GM23248 (cell line): ENCODE measurements around the gene SLC29A4. TPM values are rescaled to one million over a fixed set of nuclear protein-coding genes. Genes with fewer than 3 reads are reported as not detected.
"Not testable (repeated sequence)": the region's sequence is repeated elsewhere in the genome, so short reads cannot be mapped to it uniquely, and the experiment has no call there.

Experiments used
- DNase-seq: peaks from one replicate; pipeline ENCODE4 v3.0.0-alpha.2; 2015
- H2AFZ ChIP-seq: fragments of 200-600 bp; sonication (generic); 2 replicates; pipeline ENCODE4 v1.6.1; 2016; ENCODE audit warnings: antibody characterized with exemption
- H3F3A ChIP-seq: fragments of 200-600 bp; sonication (generic); 2 replicates; pipeline ENCODE4 v1.6.1; 2016; ENCODE audit warnings: mild to moderate bottlenecking, antibody characterized with exemption, mixed run types; ENCODE audit not compliant: insufficient read depth
- H3K27ac ChIP-seq: fragments of 200-600 bp; sonication (generic); 2 replicates; pipeline ENCODE4 v1.5.1; 2016; ENCODE audit warnings: mild to moderate bottlenecking
- H3K27me3 ChIP-seq: fragments of 200-600 bp; sonication (generic); replicated peaks from 2 replicates; pipeline ENCODE4 v1.6.1; 2016; ENCODE audit warnings: mild to moderate bottlenecking; ENCODE audit not compliant: insufficient read depth
- H3K36me3 ChIP-seq: fragments of 200-600 bp; sonication (generic); 2 replicates; pipeline ENCODE4 v1.6.1; 2016; ENCODE audit warnings: low read depth, mild to moderate bottlenecking
- H3K4me1 ChIP-seq: fragments of 200-600 bp; sonication (generic); 2 replicates; pipeline ENCODE4 v1.6.1; 2016; ENCODE audit warnings: mild to moderate bottlenecking; ENCODE audit not compliant: insufficient read depth
- H3K4me2 ChIP-seq: fragments of 200-600 bp; sonication (generic); one replicate; pipeline ENCODE4 v1.6.1; 2016; ENCODE audit warnings: mild to moderate bottlenecking; ENCODE audit not compliant: unreplicated experiment
- H3K4me3 ChIP-seq: fragments of 200-600 bp; sonication (generic); 2 replicates; pipeline ENCODE4 v1.5.1; 2016; ENCODE audit warnings: mild to moderate bottlenecking
- H3K79me2 ChIP-seq: fragments of 200-600 bp; sonication (generic); 2 replicates; pipeline ENCODE4 v1.6.1; 2016; ENCODE audit warnings: mild to moderate bottlenecking; ENCODE audit not compliant: insufficient read depth
- H3K9ac ChIP-seq: fragments of 200-600 bp; sonication (generic); 2 replicates; pipeline ENCODE4 v1.6.1; 2016; ENCODE audit warnings: mild to moderate bottlenecking
- H3K9me2 ChIP-seq: fragments of 200-600 bp; sonication (generic); 2 replicates; pipeline ENCODE4 v1.6.1; 2016; ENCODE audit warnings: mixed run types, mild to moderate bottlenecking, moderate library complexity; ENCODE audit not compliant: insufficient read depth
- H3K9me3 ChIP-seq: fragments of 200-600 bp; sonication (generic); one replicate; pipeline ENCODE4 v1.6.1; 2017; ENCODE audit warnings: low read depth
- H4K20me1 ChIP-seq: fragments of 200-600 bp; sonication (generic); 2 replicates; pipeline ENCODE4 v1.6.0; 2016; ENCODE audit not compliant: insufficient read depth
- EZH2 ChIP-seq: fragments of 200-600 bp; sonication (generic); IDR thresholded peaks from 2 replicates; pipeline ENCODE4 v1.6.1; 2018; ENCODE audit warnings: antibody characterized with exemption, mild to moderate bottlenecking; ENCODE audit not compliant: insufficient read depth, poor library complexity, severe bottlenecking
- EZH2phosphoT487 ChIP-seq: fragments of 200-600 bp; sonication (generic); IDR thresholded peaks from 2 replicates; pipeline ENCODE4 v1.6.1; 2018; ENCODE audit warnings: antibody characterized with exemption, moderate library complexity, mild to moderate bottlenecking, low read depth; ENCODE audit not compliant: insufficient read depth
- WGBS, 2 experiments: methylation state at CpG; one replicate each; pipeline ENCODE4 v1.1.6; 2015 to 2017; ENCODE audit warnings: low lambda C conversion rate in 2 of 2, low coverage in 1 of 2; ENCODE audit errors: missing lambda C conversion rate in 2 of 2; 5-methylcytosine and 5-hydroxymethylcytosine counted together
- in situ Hi-C: fragments of 300-500 bp; cut with MboI; formaldehyde crosslinking; loops from 2 replicates; pipeline ENCODE4 v1.15.0; 2020
- polyA plus RNA-seq: library from polyadenylated mRNA; unstranded; fragments of >200 nt; fragmentation: Nextera tagmentation; extraction: Ambion mirVana; gene quantifications from 2 replicates; pipeline ENCODE4 v1.2.1, GENCODE V29; 2016
- total RNA-seq: library from RNA; depleted of rRNA; stranded (reverse); fragments of >200 nt; shearing (Covaris generic); gene quantifications from 2 replicates; pipeline ENCODE4 v1.2.3, GENCODE V29; 2014

The SLC29A4 gene
- total and polyA plus RNA-seq, 2 experiments from 2014 or later, result 0.35 to 1.2 TPM

- H3K9me2 ChIP-seq, result no peaks in the 10 kb centered on the region
- no peak overlapping the region for H3K9ac ChIP-seq
- TF ChIP-seq EZH2 (no peak), EZH2phosphoT487 (no peak)
- H2AFZ ChIP-seq, result no peak overlapping the region
- H3K4me1 ChIP-seq, result no peaks in the 10 kb centered on the region
- no peaks in the 10 kb centered on the region for H3K27me3 ChIP-seq
- no peaks in the 10 kb centered on the region for H3F3A ChIP-seq
- no peaks in the 10 kb centered on the region; the same call in 1 of the 2 replicates for H4K20me1 ChIP-seq
- H3K4me3 ChIP-seq, result no peak overlapping the region
- H3K27ac ChIP-seq, result no peak overlapping the region
- 91 to 92% methylated on average over 18 to 19 of the region's 19 CpGs for WGBS, 2 experiments
- H3K79me2 ChIP-seq, result no peaks in the 10 kb centered on the region
- H3K36me3 ChIP-seq, result peaks cover 39% of the 10 kb centered on the region; the same call in 1 of the 2 replicates
- H3K9me3 ChIP-seq, result no peaks in the 10 kb centered on the region
- no peak overlapping the region for H3K4me2 ChIP-seq
- in situ Hi-C loops, result no loop called here
- DNase-seq, result no peak
Observed at GRCh38 chr7:5314864-5315263, 32.1 kb downstream of the SLC29A4 start.

DNA sequence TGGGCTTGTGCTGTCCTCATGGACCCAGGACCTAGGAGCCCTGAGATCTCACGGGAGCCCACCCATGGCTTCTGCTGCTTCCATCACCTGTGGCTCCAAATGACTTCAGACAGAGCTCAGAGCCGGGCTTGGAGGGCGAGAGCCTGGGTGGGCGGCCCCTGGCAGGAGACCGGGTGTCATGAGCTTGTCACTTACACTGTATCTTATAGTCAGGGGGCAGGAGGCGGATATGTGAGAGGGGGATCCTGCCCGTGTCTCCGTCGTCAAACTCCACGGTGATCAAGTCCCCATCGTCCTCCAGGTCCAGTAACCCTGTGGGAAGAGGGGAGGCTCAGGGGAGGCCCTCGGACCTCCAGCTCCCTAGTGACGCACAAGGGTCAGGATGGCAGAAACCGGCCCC is 33.0 kb downstream of the SLC29A4 start:
- Histone ChIP-seq H3K9me2 (no peaks in the 10 kb centered on the region), H3K4me3 (no peak overlapping the region), H3K36me3 (peaks cover 41% of the 10 kb centered on the region; the same call in 1 of the 2 replicates), H3K27ac (no peak overlapping the region), H3K9me3 (no peaks in the 10 kb centered on the region), H2AFZ (no peak overlapping the region), H3K27me3 (no peaks in the 10 kb centered on the region), H3K4me1 (no peaks in the 10 kb centered on the region), H3F3A (no peaks in the 10 kb centered on the region), H3K4me2 (no peak overlapping the region), H4K20me1 (no peaks in the 10 kb centered on the region; the same call in 1 of the 2 replicates), H3K79me2 (no peaks in the 10 kb centered on the region), H3K9ac (no peak overlapping the region)
- 95 to 96% methylated on average over 14 of the region's 14 CpGs for WGBS, 2 experiments
- DNase-seq, result no peak
- no peak for TF ChIP-seq EZH2
- no peak for TF ChIP-seq EZH2phosphoT487
- in situ Hi-C loops, result no loop called here

- WGBS, 2 experiments, result 87 to 94% methylated on average over 5 of the region's 5 CpGs
- H3K27ac ChIP-seq, H4K20me1 ChIP-seq, H3K4me1 ChIP-seq, H2AFZ ChIP-seq, H3K27me3 ChIP-seq, H3K4me2 ChIP-seq, in situ Hi-C loops, H3K9me3 ChIP-seq, H3F3A ChIP-seq, H3K9me2 ChIP-seq, H3K9ac ChIP-seq, DNase-seq, H3K79me2 ChIP-seq, H3K4me3 ChIP-seq: not testable (repeated sequence)
- H3K36me3 ChIP-seq, result peaks cover 37% of the 10 kb centered on the region; the same call in 1 of the 2 replicates
Observed at GRCh38 chr7:5318613-5319012, 35.9 kb downstream of the SLC29A4 start.

GRCh38 chr7:5320391-5320790 is 37.6 kb downstream of the SLC29A4 start:
- Histone ChIP-seq H3K27ac (no peak overlapping the region), H3K79me2 (peaks cover 14% of the 10 kb centered on the region), H3K36me3 (peaks cover 34% of the 10 kb centered on the region; the same call in 1 of the 2 replicates), H3K9me3 (no peaks in the 10 kb centered on the region), H3K9ac (no peak overlapping the region), H3K4me1 (no peaks in the 10 kb centered on the region), H3F3A (no peaks in the 10 kb centered on the region), H3K27me3 (no peaks in the 10 kb centered on the region), H2AFZ (no peak overlapping the region), H3K4me2 (no peak overlapping the region), H3K9me2 (no peaks in the 10 kb centered on the region), H4K20me1 (no peaks in the 10 kb centered on the region; the same call in 1 of the 2 replicates), H3K4me3 (no peak overlapping the region)
- WGBS, 2 experiments, result 94 to 98% methylated on average over 12 to 13 of the region's 13 CpGs
- TF ChIP-seq EZH2phosphoT487 (no peak), EZH2 (no peak)
- in situ Hi-C loops, result no loop called here
- no peak for DNase-seq
